Daoy (cell line): ENCODE data around the gene USP10. TPM values are rescaled to one million over a fixed set of nuclear protein-coding genes. Genes with fewer than 3 reads are reported as not detected.
A peak's percentile ranks its signal among the peaks of the same experiment; 100 is the strongest.
"Not testable (repeated sequence)": the region's sequence is repeated elsewhere in the genome, so short reads cannot be mapped to it uniquely, and the experiment has no call there.

Source experiments
- DNase-seq: peaks from one replicate; pipeline ENCODE4 v3.0.0-alpha.2; 2015; ENCODE audit warnings: low read depth
- total RNA-seq: library from RNA; depleted of rRNA; stranded (reverse); fragments of >200 nt; shearing (Covaris generic); gene quantifications from 2 replicates; pipeline ENCODE4 v1.2.3, GENCODE V29; 2014

Gene USP10
- total RNA-seq, 1 experiment from 2014 or later, result 38.3 TPM

- DNase-seq, result peak; percentile 68
Observed at GRCh38 chr16:84672276-84673202, 27.3 kb upstream of the USP10 start.

- no peak for DNase-seq
Observed at GRCh38 chr16:84673203-84673535, 26.6 kb upstream of the USP10 start.

GRCh38 chr16:84673561-84673960 is 26.2 kb upstream of the USP10 start:
- no peak for DNase-seq

- DNase-seq, result no peak
Observed at GRCh38 chr16:84675423-84675822, 24.4 kb upstream of the USP10 start.

- DNase-seq, result no peak
Observed at GRCh38 chr16:84675884-84676283, 23.9 kb upstream of the USP10 start.

- no peak for DNase-seq
Observed at GRCh38 chr16:84677017-84677803, 22.6 kb upstream of the USP10 start.

- DNase-seq, result no peak
Observed at GRCh38 chr16:84677849-84678248, 22.0 kb upstream of the USP10 start.

GRCh38 chr16:84678541-84678940 is 21.3 kb upstream of the USP10 start:
- no peak for DNase-seq

GRCh38 chr16:84680165-84680842 is 19.5 kb upstream of the USP10 start:
- DNase-seq, result no peak

- no peak for DNase-seq
Observed at GRCh38 chr16:84680843-84681629, 18.8 kb upstream of the USP10 start.

- no peak for DNase-seq
Observed at GRCh38 chr16:84683691-84684591, 15.9 kb upstream of the USP10 start.

GRCh38 chr16:84684592-84684965 is 15.2 kb upstream of the USP10 start:
- no peak for DNase-seq

- DNase-seq, result no peak
Observed at GRCh38 chr16:84685210-84685609, 14.6 kb upstream of the USP10 start.

- DNase-seq, result no peak
Observed at GRCh38 chr16:84686707-84687298, 13.0 kb upstream of the USP10 start.

GRCh38 chr16:84687715-84688114 is 12.1 kb upstream of the USP10 start:
- peak; percentile 52 for DNase-seq

- DNase-seq, result not testable (repeated sequence)
Observed at GRCh38 chr16:84688163-84688562, 11.6 kb upstream of the USP10 start.

GRCh38 chr16:84689111-84689510 is 10.7 kb upstream of the USP10 start:
- DNase-seq, result peak; percentile 72

GRCh38 chr16:84690088-84690819 is 9.5 kb upstream of the USP10 start:
- no peak for DNase-seq

GRCh38 chr16:84692451-84693214 is 7.2 kb upstream of the USP10 start:
- DNase-seq, result no peak
